Caki2 (cell line): ENCODE data around the gene CALU. TPM values are rescaled to one million over a fixed set of nuclear protein-coding genes. Genes with fewer than 3 reads are reported as not detected.

Experiments
- total RNA-seq: library from RNA; depleted of rRNA; stranded (reverse); fragments of >200 nt; shearing (Covaris generic); gene quantifications from 2 replicates; pipeline ENCODE4 v1.2.3, GENCODE V29; 2014; ENCODE audit warnings: low replicate concordance; rRNA removed

Gene CALU
- total RNA-seq, 1 experiment from 2014 or later = 166 TPM

Other genes with a start within 250 kb of the CALU start
- gene GARIN1A, start 67.1 kb upstream of the CALU start, total RNA-seq = not detected in 2 replicates
- gene OPN1SW, start 36.4 kb downstream of the CALU start, total RNA-seq = not detected in 2 replicates
- gene CCDC136, start 52.6 kb downstream of the CALU start, total RNA-seq = 2.7 and 5.2 TPM in 2 replicates
- gene FLNC, start 91.0 kb downstream of the CALU start, total RNA-seq = 0.12 TPM in 1 of 2 replicates, not detected in the other
- gene ATP6V1F, start 123.5 kb downstream of the CALU start, total RNA-seq = 168 and 191 TPM in 2 replicates
- 2.1 and 5.1 TPM in 2 replicates for gene KCP, start 171.3 kb downstream of the CALU start, total RNA-seq
- gene IRF5, start 198.6 kb downstream of the CALU start, total RNA-seq = 73.4 and 92.1 TPM in 2 replicates